Psoas muscle (tissue), 8 donors: Measurements from ENCODE around the gene NAPA. TPM values are rescaled to one million over a fixed set of nuclear protein-coding genes. Genes with fewer than 3 reads are reported as not detected.

Source experiments
- ATAC-seq, 4 donors: fragments of 200-7000 bp; cut with Tn5 transposase; one replicate each; pipeline ENCODE4 v1.9.1; 2020; ENCODE audit warnings: moderate library complexity in 3 of 4, mild to moderate bottlenecking in 2 of 4
- DNase-seq, 2 donors: peaks; one replicate each; pipeline ENCODE4 v3.0.0-alpha.2; 2020
- H3K27ac ChIP-seq: fragments of 200-600 bp; one replicate; pipeline ENCODE4 v1.8.0; 2022
- H3K27me3 ChIP-seq, 3 donors: fragments of 200-600 bp in 1 of 3; one replicate each; pipeline versions ENCODE4 v1.6.1 to v1.8.0; 2013 to 2022; ENCODE audit warnings: low read length in 2 of 3, mild to moderate bottlenecking in 2 of 3, moderate library complexity in 1 of 3; ENCODE audit not compliant: insufficient read depth in 3 of 3
- H3K36me3 ChIP-seq, 2 donors: fragments of 200-600 bp in 1 of 2; one replicate each; pipeline versions ENCODE4 v1.6.1 to v1.8.0; 2013 to 2022; ENCODE audit warnings: low read depth in 1 of 2, mild to moderate bottlenecking in 1 of 2, moderate library complexity in 1 of 2; ENCODE audit not compliant: insufficient read depth in 1 of 2
- H3K4me1 ChIP-seq: fragments of 200-600 bp; one replicate; pipeline ENCODE4 v1.8.0; 2022
- H3K4me3 ChIP-seq: fragments of 200-600 bp; one replicate; pipeline ENCODE4 v1.8.0; 2022; ENCODE audit warnings: mild to moderate bottlenecking
- H3K9me3 ChIP-seq: fragments of 200-600 bp; one replicate; pipeline ENCODE4 v1.8.0; 2022
- WGBS, 3 donors: extraction: QIAGEN DNeasy Blood & Tissue Kit; methylation state at CpG; one replicate each; pipeline versions ENCODE4 v1.1.6 to v1.1.7; 2013; 5-methylcytosine and 5-hydroxymethylcytosine counted together
- intact Hi-C, 2 donors: fragments of 100-400 bp; cut with DNase I; formaldehyde crosslinking; loops; one replicate each; pipeline versions ENCODE4 v1.11.0 to v1.14.2; 2022
- polyA plus RNA-seq, 3 donors: library from polyadenylated mRNA; stranded (reverse); fragments of 200-250 nt; gene quantifications; one replicate each; pipeline ENCODE4 v1.2.3, GENCODE V29; 2013
- total RNA-seq, 4 donors: library from RNA; stranded (reverse); fragmentation: NEBNext Ultra II Directional in 2 of 4; extraction: Animal tissue kit (Norgen Biotek cat#: 25700) in 2 of 4; gene quantifications; one replicate each; pipeline versions ENCODE4 v1.2.1 to v1.2.4, GENCODE V29; 2021 to 2023
- TF ChIP-seq, protein P1 (sequence below): fragments of 200-600 bp; IDR thresholded peaks from one replicate; pipeline ENCODE4 v1.8.0; 2022; ENCODE audit warnings: antibody characterized with exemption
- donor health status: healthy with polysubstance abuse.
- donor health status: DM: no; HTN: no; CAD: no; lungs with moderate emphysema.
- donor health status: Bipolar disorder and iron deficiency.
- donor health status: healthy.
- donor health status: DM: yes; HTN: yes; CAD: no.
- donor health status: DM: no; HTN: no; CAD: no.
- donor health status: DM: no; HTN: no; CAD: no.
- donor health status: DM: yes; HTN: yes; CAD: no.

The NAPA gene
- total and polyA plus RNA-seq, 7 donors, result 103 to 182 (median 124) TPM

DNA sequence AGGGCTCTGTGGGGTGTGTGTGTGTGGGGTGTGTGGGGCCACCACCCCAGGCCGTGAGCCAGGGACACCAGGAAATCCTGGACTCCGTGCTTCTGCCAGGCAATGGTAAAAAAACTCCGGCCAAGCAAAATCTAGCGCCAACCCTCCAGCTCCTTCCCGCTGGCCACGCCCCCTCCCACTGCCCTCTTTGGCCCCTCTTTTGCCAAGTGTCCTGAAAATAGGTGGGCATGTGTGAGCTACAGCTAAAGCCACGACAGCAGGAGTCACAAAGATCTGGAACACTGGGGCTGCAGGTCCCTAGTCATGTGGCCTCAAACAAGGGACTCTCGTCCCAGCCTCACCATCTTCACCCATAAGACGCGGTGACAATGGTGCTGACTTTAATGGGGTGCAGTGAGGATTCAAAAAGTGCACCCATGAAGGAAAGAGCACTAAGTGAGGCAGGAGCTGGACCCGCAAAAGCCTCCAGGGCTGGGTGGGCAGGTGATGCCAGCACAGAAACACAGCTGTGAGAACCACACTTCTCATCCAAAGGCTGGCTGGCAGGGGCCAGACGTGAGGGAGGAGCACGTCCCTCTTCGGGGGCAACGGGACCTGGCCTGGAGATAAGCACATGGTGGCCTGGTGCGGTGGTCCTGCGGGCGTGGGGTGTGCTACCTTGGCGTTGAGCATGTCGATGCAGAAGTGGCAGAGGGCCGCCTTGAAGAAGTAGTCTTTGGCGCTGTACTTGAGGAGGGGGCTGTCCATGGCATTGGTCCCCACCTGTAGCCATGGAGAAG is 23.3 kb downstream of the NAPA start:
- WGBS, 3 donors, result 71 to 77% (median 74%) methylated on average over 22 of the region's 22 CpGs
- Histone ChIP-seq H3K4me3 (no peak overlapping the region), H3K9me3 (no peaks in the 10 kb centered on the region), H3K27ac (no peak overlapping the region), H3K27me3 (no peaks in the 10 kb centered on the region), H3K4me1 (peaks cover under 1% of the 10 kb centered on the region), H3K36me3 (peaks cover 0 to 83% of the 10 kb centered on the region in 2 donors)
- intact Hi-C loops, result no loop called here
- ATAC-seq (no peak), DNase-seq (no peak)
- TF ChIP-seq, protein P1, sequence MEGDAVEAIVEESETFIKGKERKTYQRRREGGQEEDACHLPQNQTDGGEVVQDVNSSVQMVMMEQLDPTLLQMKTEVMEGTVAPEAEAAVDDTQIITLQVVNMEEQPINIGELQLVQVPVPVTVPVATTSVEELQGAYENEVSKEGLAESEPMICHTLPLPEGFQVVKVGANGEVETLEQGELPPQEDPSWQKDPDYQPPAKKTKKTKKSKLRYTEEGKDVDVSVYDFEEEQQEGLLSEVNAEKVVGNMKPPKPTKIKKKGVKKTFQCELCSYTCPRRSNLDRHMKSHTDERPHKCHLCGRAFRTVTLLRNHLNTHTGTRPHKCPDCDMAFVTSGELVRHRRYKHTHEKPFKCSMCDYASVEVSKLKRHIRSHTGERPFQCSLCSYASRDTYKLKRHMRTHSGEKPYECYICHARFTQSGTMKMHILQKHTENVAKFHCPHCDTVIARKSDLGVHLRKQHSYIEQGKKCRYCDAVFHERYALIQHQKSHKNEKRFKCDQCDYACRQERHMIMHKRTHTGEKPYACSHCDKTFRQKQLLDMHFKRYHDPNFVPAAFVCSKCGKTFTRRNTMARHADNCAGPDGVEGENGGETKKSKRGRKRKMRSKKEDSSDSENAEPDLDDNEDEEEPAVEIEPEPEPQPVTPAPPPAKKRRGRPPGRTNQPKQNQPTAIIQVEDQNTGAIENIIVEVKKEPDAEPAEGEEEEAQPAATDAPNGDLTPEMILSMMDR, result no peak

DNA sequence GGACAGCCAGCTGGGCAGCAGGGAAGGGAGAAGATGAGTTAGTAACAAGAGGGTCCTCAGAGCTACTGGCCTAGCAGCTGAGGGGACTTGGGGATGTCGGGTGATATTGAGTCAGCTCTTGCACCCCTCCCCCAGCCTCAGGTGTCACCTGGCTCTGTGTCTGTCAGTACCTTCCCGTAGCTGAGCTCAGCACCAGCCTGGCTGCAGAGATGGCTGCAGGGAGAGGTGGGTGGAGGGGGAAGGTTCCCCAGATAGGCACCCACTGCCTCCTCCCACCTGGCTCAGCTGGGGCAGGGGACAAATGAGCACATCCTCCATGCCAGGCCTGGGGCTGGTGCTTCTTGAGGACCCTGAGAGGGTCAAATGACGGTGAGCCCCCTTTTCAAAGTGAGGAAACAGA is 24.0 kb downstream of the NAPA start:
- no peak overlapping the region for H3K4me3 ChIP-seq
- DNase-seq (no peak), ATAC-seq (no peak)
- intact Hi-C loops, result no loop called here
- 60 to 70% (median 66%) methylated on average over 3 of the region's 3 CpGs for WGBS, 3 donors
- H3K9me3 ChIP-seq, result no peaks in the 10 kb centered on the region
- TF ChIP-seq, protein P1, result no peak
- no peak overlapping the region for H3K27ac ChIP-seq
- H3K36me3 ChIP-seq, result peaks cover 0 to 79% of the 10 kb centered on the region in 2 donors
- H3K4me1 ChIP-seq, result no peaks in the 10 kb centered on the region
- no peaks in the 10 kb centered on the region for H3K27me3 ChIP-seq

DNA sequence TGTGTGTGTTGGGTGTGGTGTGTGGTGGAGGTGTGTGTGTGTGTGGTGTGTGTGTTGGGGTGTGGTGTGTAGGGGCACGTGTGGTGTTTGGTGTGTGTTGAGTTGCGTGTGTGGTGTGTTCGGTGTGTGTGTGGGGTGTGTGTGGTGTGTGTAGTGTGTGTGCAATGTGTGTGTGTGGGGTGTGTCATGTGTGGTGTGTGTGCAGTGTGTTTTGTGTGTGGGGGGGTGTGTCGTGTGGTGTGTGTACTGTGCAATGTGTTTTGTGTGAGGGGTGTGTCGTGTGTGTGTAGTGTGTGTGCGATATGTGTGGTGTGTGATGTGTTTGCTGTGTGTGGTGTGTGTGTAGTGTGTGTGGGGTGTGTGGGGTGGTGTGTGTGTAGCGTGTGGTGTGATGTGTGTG is 24.8 kb downstream of the NAPA start:
- peak in 1 of 2 donors; percentile 30 for DNase-seq
- Histone ChIP-seq H3K36me3 (peaks cover 0 to 76% of the 10 kb centered on the region in 2 donors), H3K27ac (no peak overlapping the region), H3K4me1 (peaks cover under 1% of the 10 kb centered on the region), H3K4me3 (no peak overlapping the region), H3K9me3 (no peaks in the 10 kb centered on the region), H3K27me3 (no peaks in the 10 kb centered on the region)
- TF ChIP-seq, protein P1, result no peak
- ATAC-seq, result no peak
- 79 to 96% (median 89%) methylated on average over 7 of the region's 7 CpGs for WGBS, 3 donors
- intact Hi-C loops, result no loop called here

DNA sequence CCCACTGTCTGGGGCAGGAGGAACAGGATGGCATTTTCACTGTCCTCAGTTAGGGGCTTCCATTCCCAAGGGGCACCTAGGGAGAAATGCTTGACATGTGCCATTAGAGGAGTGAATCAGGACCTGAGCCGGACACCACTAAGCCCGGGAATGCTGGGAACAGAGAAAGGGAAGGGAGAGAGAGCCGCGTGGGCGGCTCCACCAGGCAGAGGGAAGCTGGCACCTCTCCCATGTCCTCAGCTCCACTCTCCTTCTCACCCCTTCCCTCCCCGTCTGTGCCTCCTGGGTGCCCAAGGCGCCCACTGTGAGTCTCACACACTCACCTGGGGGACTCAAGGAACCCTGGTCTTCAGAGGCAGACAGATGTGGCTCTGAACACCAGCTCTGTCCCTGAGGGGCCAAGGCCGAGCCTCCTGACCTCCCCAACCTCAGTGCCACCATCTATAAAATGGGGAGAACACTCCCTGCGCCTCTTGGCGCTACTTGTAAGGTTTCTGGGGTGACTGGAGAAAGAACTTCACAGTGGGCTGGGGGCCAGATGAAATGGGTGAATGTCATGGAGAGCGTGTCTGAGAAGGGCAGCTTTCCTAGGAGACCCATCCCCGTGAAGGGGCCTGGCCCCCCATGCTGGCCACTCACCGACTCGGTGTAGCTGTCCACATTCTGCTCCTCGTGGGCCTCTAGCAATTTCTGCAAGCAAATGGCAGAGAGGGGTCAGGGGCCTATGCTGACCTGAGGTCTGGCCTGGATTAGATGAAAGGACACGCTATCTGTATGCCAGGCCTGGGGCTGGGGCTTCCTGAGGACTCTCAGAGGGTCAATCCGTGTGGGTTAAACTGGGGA is 25.6 kb downstream of the NAPA start:
- Histone ChIP-seq H3K4me1 (peaks cover 7% of the 10 kb centered on the region), H3K4me3 (no peak overlapping the region), H3K27me3 (no peaks in the 10 kb centered on the region), H3K9me3 (no peaks in the 10 kb centered on the region), H3K27ac (no peak overlapping the region), H3K36me3 (peaks cover 0 to 71% of the 10 kb centered on the region in 2 donors)
- ATAC-seq (no peak), DNase-seq (peak in 1 of 2 donors; percentile 34)
- 84 to 87% (median 85%) methylated on average over 17 of the region's 17 CpGs for WGBS, 3 donors
- intact Hi-C loops, result no loop called here
- TF ChIP-seq, protein P1, result no peak
